ENCODE data around the gene MPDU1. TPM values are rescaled to one million over a fixed set of nuclear protein-coding genes. Genes with fewer than 3 reads are reported as not detected.

MPDU1 gene
- total and polyA plus RNA-seq, 2 of the 13 experiments (the other 11 are each of a cell fraction or from before 2014, with no cell fraction given) = 112 to 167 TPM

DNA sequence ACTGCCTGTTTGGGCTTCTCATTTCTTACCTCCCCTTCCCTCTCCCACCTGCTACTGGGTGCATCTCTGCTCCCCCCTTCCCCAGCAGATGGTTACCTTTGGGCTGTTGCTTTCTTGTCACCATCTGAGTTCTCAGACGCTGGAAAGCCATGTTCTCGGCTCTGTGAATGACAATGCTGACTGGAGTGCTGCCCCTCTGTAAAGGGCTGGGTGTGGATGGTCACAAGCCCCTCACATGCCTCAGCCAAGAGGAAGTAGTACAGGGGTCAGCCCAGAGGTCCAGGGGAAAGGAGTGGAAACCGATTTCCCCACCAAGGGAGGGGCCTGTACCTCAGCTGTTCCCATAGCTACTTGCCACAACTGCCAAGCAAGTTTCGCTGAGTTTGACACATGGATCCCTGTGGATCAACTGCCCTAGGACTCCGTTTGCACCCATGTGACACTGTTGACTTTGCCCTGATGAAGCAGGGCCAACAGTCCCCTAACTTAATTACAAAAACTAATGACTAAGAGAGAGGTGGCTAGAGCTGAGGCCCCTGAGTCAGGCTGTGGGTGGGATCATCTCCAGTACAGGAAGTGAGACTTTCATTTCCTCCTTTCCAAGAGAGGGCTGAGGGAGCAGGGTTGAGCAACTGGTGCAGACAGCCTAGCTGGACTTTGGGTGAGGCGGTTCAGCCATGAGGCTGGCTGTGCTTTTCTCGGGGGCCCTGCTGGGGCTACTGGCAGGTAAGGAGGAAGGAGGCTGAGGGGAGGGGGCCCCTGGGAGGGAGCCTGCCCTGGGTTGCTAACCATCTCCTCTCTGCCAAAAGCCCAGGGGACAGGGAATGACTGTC is 4.4 kb upstream of the MPDU1 start, which contains the start of gene CD68 (continued):
- TF ChIP-seq MAZ (IDR thresholded peaks at IDR 0.05; ENCODE audit: borderline replicate concordance, low read depth, low read length) (no peak), MAZ (CRISPR knock-in tag; IDR thresholded peaks at IDR 0.05; ENCODE audit: low read depth) (peak; percentile 57), ESRRA (CRISPR knock-in tag; IDR thresholded peaks at IDR 0.05; ENCODE audit: low read depth) (0 out of 2 replicates have a peak, but pooled peaks have one; percentile 46), RNF219 (CRISPR knock-in tag; IDR thresholded peaks at IDR 0.05) (no peak), POLR2AphosphoS2 (IDR thresholded peaks at IDR 0.05; ENCODE audit: low read depth, low read length) (peak; percentile 100), NCOA2 (CRISPR knock-in tag; IDR thresholded peaks at IDR 0.05) (peak; percentile 65), HNRNPL (IDR thresholded peaks at IDR 0.05; ENCODE audit: low read depth, low read length) (no peak), SOX5 (CRISPR knock-in tag; IDR thresholded peaks at IDR 0.05; ENCODE audit: borderline replicate concordance) (peak; percentile 67), ELF1 (CRISPR knock-in tag; IDR thresholded peaks at IDR 0.05) (peak; percentile 80), MYC (CRISPR knock-in tag; IDR thresholded peaks at IDR 0.05; ENCODE audit: borderline replicate concordance) (peak; percentile 91), ZFP90 (CRISPR knock-in tag; IDR thresholded peaks at IDR 0.05; ENCODE audit: borderline replicate concordance) (peak; percentile 78; the same call in 1 of the 2 replicates), ZKSCAN1 (IDR thresholded peaks at IDR 0.05; ENCODE audit: low read length) (no peak; the same call in 1 of the 2 replicates), ZNF556 (CRISPR knock-in tag; IDR thresholded peaks at IDR 0.05; ENCODE audit: borderline replicate concordance) (no peak), ZNF772 (CRISPR knock-in tag; IDR thresholded peaks at IDR 0.05) (no peak), ZNF33A (CRISPR knock-in tag; IDR thresholded peaks at IDR 0.05; ENCODE audit: borderline replicate concordance) (peak; percentile 87), ZMYM3 (CRISPR knock-in tag; IDR thresholded peaks at IDR 0.05) (peak; percentile 17; the same call in 1 of the 2 replicates), TBX2 (CRISPR knock-in tag; IDR thresholded peaks at IDR 0.05; ENCODE audit: borderline replicate concordance) (peak; percentile 88; the same call in 1 of the 2 replicates), ZNF605 (CRISPR knock-in tag; IDR thresholded peaks at IDR 0.05) (peak; percentile 88), BCL6 (CRISPR knock-in tag; IDR thresholded peaks at IDR 0.05) (peak; percentile 71), ZNF878 (CRISPR knock-in tag; IDR thresholded peaks at IDR 0.05) (peak; percentile 88; the same call in 1 of the 2 replicates), U2AF1 (optimal IDR thresholded peaks at IDR 0.05; ENCODE audit: low read depth, low read length) (no peak)
- TF ChIP-seq, protein P1, sequence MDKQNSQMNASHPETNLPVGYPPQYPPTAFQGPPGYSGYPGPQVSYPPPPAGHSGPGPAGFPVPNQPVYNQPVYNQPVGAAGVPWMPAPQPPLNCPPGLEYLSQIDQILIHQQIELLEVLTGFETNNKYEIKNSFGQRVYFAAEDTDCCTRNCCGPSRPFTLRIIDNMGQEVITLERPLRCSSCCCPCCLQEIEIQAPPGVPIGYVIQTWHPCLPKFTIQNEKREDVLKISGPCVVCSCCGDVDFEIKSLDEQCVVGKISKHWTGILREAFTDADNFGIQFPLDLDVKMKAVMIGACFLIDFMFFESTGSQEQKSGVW (CRISPR knock-in tag; IDR thresholded peaks at IDR 0.05; ENCODE audit: borderline replicate concordance) = no peak
- TF ChIP-seq, protein P2, sequence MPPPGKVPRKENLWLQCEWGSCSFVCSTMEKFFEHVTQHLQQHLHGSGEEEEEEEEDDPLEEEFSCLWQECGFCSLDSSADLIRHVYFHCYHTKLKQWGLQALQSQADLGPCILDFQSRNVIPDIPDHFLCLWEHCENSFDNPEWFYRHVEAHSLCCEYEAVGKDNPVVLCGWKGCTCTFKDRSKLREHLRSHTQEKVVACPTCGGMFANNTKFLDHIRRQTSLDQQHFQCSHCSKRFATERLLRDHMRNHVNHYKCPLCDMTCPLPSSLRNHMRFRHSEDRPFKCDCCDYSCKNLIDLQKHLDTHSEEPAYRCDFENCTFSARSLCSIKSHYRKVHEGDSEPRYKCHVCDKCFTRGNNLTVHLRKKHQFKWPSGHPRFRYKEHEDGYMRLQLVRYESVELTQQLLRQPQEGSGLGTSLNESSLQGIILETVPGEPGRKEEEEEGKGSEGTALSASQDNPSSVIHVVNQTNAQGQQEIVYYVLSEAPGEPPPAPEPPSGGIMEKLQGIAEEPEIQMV (CRISPR knock-in tag; IDR thresholded peaks at IDR 0.05; ENCODE audit: low read depth) = peak; percentile 30; the same call in 1 of the 2 replicates
- TF ChIP-seq, protein P3, sequence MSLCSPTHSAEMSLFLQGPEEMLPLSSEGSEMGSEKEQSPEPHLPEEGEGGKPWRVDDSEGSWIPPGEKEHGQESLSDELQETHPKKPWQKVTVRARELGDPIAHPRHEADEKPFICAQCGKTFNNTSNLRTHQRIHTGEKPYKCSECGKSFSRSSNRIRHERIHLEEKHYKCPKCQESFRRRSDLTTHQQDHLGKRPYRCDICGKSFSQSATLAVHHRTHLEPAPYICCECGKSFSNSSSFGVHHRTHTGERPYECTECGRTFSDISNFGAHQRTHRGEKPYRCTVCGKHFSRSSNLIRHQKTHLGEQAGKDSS (CRISPR knock-in tag; IDR thresholded peaks at IDR 0.05; ENCODE audit: borderline replicate concordance, low read depth) = no peak; the same call in 1 of the 2 replicates

Data from HepG2 (cell line).